Ascending aorta (tissue), 2 donors: ENCODE results near the gene IL17D. TPM values are rescaled to one million over a fixed set of nuclear protein-coding genes. Genes with fewer than 3 reads are reported as not detected.

ENCODE experiments used
- DNase-seq, 2 donors: peaks; one replicate each; pipeline ENCODE4 v3.0.0-alpha.2; 2019; ENCODE audit warnings: low spot score in 2 of 2
- H3K27ac ChIP-seq, 2 donors: fragments of 200-600 bp; sonication (generic); one replicate each; pipeline ENCODE4 v1.5.1; 2016 to 2017; ENCODE audit warnings: mild to moderate bottlenecking in 1 of 2
- H3K27me3 ChIP-seq: fragments of 200-600 bp; sonication (generic); one replicate; pipeline ENCODE4 v1.5.1; 2017
- H3K36me3 ChIP-seq, 2 donors: fragments of 200-600 bp; sonication (generic); one replicate each; pipeline ENCODE4 v1.5.1; 2016
- H3K4me1 ChIP-seq, 2 donors: fragments of 200-600 bp; sonication (generic); one replicate each; pipeline ENCODE4 v1.5.1; 2016 to 2017; ENCODE audit warnings: mild to moderate bottlenecking in 1 of 2
- H3K4me3 ChIP-seq, 2 donors: fragments of 200-600 bp; sonication (generic); one replicate each; pipeline ENCODE4 v1.5.1; 2016 to 2017; ENCODE audit warnings: mild to moderate bottlenecking in 1 of 2
- H3K9me3 ChIP-seq, 2 donors: fragments of 200-600 bp; sonication (generic); one replicate each; pipeline ENCODE4 v1.5.1; 2016
- intact Hi-C: fragments of 100-400 bp; cut with DNase I; formaldehyde crosslinking; loops from one replicate; pipeline ENCODE4 v1.15.1; 2023
- total RNA-seq: library from RNA; depleted of rRNA; stranded (reverse); fragments of >200 nt; gene quantifications from one replicate; pipeline ENCODE4 v1.1.0, GENCODE V29; 2016
- TF ChIP-seq, protein P1 (sequence below), 3 experiments: fragments of 200-600 bp in 2 of 3; fragments of 450-650 bp in 1 of 3; sonication (generic) in 2 of 3; IDR thresholded peaks; one replicate each; pipeline ENCODE4 v1.5.1; 2016 to 2019; ENCODE audit warnings: antibody characterized with exemption in 3 of 3, mild to moderate bottlenecking in 1 of 3, moderate library complexity in 1 of 3

Gene IL17D
- total RNA-seq = not detected

DNA sequence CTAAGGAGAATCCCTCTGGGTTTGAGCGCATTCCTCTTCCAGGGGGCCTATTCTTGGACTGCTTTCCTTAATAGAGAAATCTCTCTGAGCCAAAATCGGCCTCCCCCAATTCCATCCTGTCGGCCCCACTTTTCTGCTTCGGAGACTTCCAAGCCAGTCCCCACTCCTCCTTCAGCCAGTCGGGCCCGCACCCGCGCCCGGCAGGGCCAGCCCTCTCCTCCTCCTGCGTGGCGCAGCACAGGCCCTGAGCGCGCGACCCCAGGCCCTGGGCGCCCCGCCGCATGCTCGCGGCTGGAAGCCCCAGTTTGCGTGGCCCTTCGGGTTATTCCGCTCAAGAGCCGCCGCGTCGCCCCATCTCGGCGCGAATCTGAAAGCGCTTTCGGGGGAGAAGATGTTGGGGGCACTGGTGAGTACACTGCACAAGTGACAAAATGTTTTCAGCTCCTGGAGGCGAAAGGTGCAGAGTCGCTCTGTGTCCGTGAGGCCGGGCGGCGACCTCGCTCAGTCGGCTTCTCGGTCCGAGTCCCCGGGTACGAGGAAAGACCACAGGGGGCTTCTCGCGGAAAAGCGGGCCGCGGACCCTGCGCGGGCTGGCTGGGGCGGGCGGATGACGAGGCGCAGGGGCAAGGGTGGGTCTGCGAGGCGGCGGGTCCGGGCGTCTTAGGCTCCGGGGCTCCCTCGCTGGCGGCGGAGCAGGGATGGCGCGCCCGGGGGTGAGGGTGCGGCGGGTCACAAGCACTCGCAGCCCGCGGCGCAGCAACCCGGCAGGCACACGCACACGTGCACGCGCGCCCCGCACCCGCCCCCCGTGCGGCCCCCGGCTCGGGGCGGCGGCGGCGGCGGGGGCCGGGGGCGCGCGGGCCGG, at the start of gene IL17D:
Gene IL17D, plus strand, starts transcription at position 785 of the 865 bp plus-strand sequence. CDS start 303 bp downstream, outside the sequence.
- peak within 1 kb of the TSS; percentile 72 to 95 for H3K4me3 ChIP-seq
- H3K9me3 ChIP-seq = no peaks in the 10 kb centered on the region
- H3K36me3 ChIP-seq = no peaks in the 10 kb centered on the region
- H3K27ac ChIP-seq = peak within 1 kb of the TSS; percentile 64 to 67
- intact Hi-C loops = loop anchor here (10.0 kb wide), 4 partner anchors 578 to 838 kb away; partner anchors contain the start of genes ZDHHC20, ZMYM2 and ZMYM5
- TF ChIP-seq, protein P1, sequence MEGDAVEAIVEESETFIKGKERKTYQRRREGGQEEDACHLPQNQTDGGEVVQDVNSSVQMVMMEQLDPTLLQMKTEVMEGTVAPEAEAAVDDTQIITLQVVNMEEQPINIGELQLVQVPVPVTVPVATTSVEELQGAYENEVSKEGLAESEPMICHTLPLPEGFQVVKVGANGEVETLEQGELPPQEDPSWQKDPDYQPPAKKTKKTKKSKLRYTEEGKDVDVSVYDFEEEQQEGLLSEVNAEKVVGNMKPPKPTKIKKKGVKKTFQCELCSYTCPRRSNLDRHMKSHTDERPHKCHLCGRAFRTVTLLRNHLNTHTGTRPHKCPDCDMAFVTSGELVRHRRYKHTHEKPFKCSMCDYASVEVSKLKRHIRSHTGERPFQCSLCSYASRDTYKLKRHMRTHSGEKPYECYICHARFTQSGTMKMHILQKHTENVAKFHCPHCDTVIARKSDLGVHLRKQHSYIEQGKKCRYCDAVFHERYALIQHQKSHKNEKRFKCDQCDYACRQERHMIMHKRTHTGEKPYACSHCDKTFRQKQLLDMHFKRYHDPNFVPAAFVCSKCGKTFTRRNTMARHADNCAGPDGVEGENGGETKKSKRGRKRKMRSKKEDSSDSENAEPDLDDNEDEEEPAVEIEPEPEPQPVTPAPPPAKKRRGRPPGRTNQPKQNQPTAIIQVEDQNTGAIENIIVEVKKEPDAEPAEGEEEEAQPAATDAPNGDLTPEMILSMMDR (IDR thresholded peaks at IDR 0.05) = peak in 1 of 3 experiments; percentile 4
- H3K27me3 ChIP-seq = no peaks in the 10 kb centered on the region
- H3K4me1 ChIP-seq = peaks cover 3% of the 10 kb centered on the region in 2 donors
- DNase-seq = no peak

DNA sequence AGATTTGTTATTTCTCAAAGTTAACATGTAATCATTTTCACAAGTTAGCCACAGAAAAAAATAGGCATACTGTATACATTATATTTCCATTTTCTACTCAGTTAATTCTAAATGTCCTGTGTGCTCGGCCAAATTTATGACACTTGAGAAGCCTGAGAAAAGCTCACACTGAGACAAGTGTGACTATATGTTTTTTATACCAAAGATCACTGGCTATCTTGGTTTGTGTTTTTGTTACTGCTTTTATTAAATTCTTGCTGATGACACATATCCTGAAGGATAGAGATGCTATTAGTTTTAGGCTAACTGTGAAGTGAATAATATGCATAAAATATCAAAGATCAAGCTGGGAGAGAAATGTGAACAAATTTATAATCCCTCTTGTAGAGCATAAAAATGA, 49.3 kb upstream of the IL17D start:
- no peak for DNase-seq
- Histone ChIP-seq H3K27ac (no peak overlapping the region), H3K4me1 (no peaks in the 10 kb centered on the region), H3K4me3 (no peak overlapping the region), H3K27me3 (no peaks in the 10 kb centered on the region), H3K36me3 (no peaks in the 10 kb centered on the region), H3K9me3 (no peaks in the 10 kb centered on the region)
- intact Hi-C loops = no loop called here
- TF ChIP-seq, protein P1 (IDR thresholded peaks at IDR 0.05) = no peak

GRCh38 chr13:20658451-20659040, 45.0 kb upstream of the IL17D start:
- no peak for DNase-seq
- H3K9me3 ChIP-seq = no peaks in the 10 kb centered on the region
- no peaks in the 10 kb centered on the region for H3K4me1 ChIP-seq
- peaks cover 3 to 5% of the 10 kb centered on the region in 2 donors for H3K36me3 ChIP-seq
- no peak overlapping the region for H3K4me3 ChIP-seq
- H3K27ac ChIP-seq = no peak overlapping the region
- no peaks in the 10 kb centered on the region for H3K27me3 ChIP-seq
- intact Hi-C loops = no loop called here
- TF ChIP-seq, protein P1 (IDR thresholded peaks at IDR 0.05) = no peak

DNA sequence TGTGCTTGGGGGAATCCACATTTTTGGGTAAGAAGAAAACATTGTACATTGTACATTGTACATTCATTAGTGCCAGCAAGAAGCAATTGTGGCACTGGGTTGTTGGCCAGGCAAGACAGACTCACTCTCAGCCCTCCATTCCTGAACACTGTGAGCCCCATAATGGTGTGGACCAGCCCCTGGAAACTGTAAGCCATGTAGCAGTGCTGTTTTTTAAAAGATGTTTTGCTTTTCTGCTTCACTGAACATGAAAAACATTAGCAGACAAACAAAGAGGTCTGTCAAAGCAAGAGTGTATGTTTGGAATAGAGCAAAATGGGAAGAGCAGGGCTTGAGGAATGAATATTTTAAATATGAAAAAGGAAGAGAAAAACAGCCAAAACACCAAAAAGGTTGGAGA, 39.1 kb upstream of the IL17D start:
- H3K36me3 ChIP-seq = peaks cover 5 to 18% of the 10 kb centered on the region in 2 donors
- H3K9me3 ChIP-seq = no peaks in the 10 kb centered on the region
- no peak for DNase-seq
- H3K4me3 ChIP-seq = no peak overlapping the region
- intact Hi-C loops = no loop called here
- TF ChIP-seq, protein P1 (IDR thresholded peaks at IDR 0.05) = no peak
- no peaks in the 10 kb centered on the region for H3K4me1 ChIP-seq
- no peaks in the 10 kb centered on the region for H3K27me3 ChIP-seq
- H3K27ac ChIP-seq = no peak overlapping the region

DNA sequence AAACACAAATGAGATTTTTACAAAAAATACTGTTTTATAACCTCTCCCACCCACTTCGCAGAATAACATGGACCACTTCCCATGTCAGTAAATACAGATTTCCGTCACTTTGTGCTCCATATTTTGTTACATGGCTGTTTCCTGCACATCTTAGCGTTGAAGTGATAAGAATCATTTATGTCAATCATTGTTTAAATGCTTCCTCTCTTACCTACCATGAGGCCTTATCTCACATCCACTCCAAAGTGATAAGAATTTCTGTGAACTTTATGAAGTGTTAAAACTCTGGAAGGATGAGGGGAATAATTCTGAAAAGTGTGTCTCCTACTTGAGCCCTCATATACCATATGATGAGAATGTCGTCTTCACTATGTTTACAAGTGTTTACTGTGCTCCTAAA, 36.6 kb upstream of the IL17D start:
- Histone ChIP-seq H3K4me3 (no peak overlapping the region), H3K9me3 (no peaks in the 10 kb centered on the region), H3K4me1 (no peaks in the 10 kb centered on the region), H3K27ac (no peak overlapping the region), H3K36me3 (peaks cover 5 to 21% of the 10 kb centered on the region in 2 donors), H3K27me3 (no peaks in the 10 kb centered on the region)
- TF ChIP-seq, protein P1 (IDR thresholded peaks at IDR 0.05) = no peak
- DNase-seq = no peak
- intact Hi-C loops = no loop called here
